Activated naive CD4-positive, alpha-beta T cell treated with anti-CD3 and anti-CD28 coated beads, Interleukin-2, amount 10 ng/mL, durations not matched to agents 7 days and 5 days (primary cell): ENCODE results near the gene C20orf173.
"Not testable (repeated sequence)": the region's sequence is repeated elsewhere in the genome, so short reads cannot be mapped to it uniquely, and the experiment has no call there.

Source experiments
- CTCF ChIA-PET: fragments of 350-600 bp; sonication (Branson Sonifier 250); formaldehyde crosslinking; loops from one replicate; lab custom pipeline; 2021; ENCODE audit warnings: antibody characterized with exemption; lab: Charles Lee
- DNase-seq: peaks from one replicate; pipeline ENCODE4 v3.0.0-alpha.2; 2020
- H3K27ac Mint-ChIP-seq: one replicate; pipeline ENCODE4 v1.8.0; 2021; ENCODE audit warnings: mild to moderate bottlenecking, moderate library complexity, mixed read lengths
- H3K27me3 Mint-ChIP-seq: one replicate; pipeline ENCODE4 v1.8.0; 2021; ENCODE audit warnings: mild to moderate bottlenecking, mixed read lengths
- H3K36me3 Mint-ChIP-seq: one replicate; pipeline ENCODE4 v1.8.0; 2021; ENCODE audit warnings: mixed read lengths
- H3K4me1 Mint-ChIP-seq: one replicate; pipeline ENCODE4 v1.8.0; 2021; ENCODE audit warnings: mixed read lengths
- H3K4me3 Mint-ChIP-seq: one replicate; pipeline ENCODE4 v1.8.0; 2021; ENCODE audit warnings: mild to moderate bottlenecking, moderate library complexity, mixed read lengths
- H3K9me3 Mint-ChIP-seq: one replicate; pipeline ENCODE4 v1.8.0; 2021; ENCODE audit warnings: mixed read lengths

The C20orf173 gene

GRCh38 chr20:35559042-35559693, 29.7 kb upstream of the C20orf173 start:
- no peak for DNase-seq
- Mint-ChIP-seq H3K27ac (no peak overlapping the region), H3K4me1 (no peaks in the 10 kb centered on the region), H3K36me3 (peaks cover 4% of the 10 kb centered on the region), H3K4me3 (no peak overlapping the region), H3K9me3 (no peaks in the 10 kb centered on the region), H3K27me3 (no peaks in the 10 kb centered on the region)
- CTCF ChIA-PET = no interaction called here

- no peaks in the 10 kb centered on the region for H3K4me1 Mint-ChIP-seq
- peaks cover 4% of the 10 kb centered on the region for H3K36me3 Mint-ChIP-seq
- H3K27ac Mint-ChIP-seq = no peak overlapping the region
- H3K27me3 Mint-ChIP-seq = no peaks in the 10 kb centered on the region
- DNase-seq = no peak
- CTCF ChIA-PET = no interaction called here
- H3K9me3 Mint-ChIP-seq = no peaks in the 10 kb centered on the region
- H3K4me3 Mint-ChIP-seq = no peak overlapping the region
Measured at GRCh38 chr20:35558451-35558850, 29.0 kb upstream of the C20orf173 start.

GRCh38 chr20:35556871-35557270, 27.4 kb upstream of the C20orf173 start:
- CTCF ChIA-PET = no interaction called here
- no peaks in the 10 kb centered on the region for H3K27me3 Mint-ChIP-seq
- H3K36me3 Mint-ChIP-seq = peaks cover 4% of the 10 kb centered on the region
- DNase-seq = no peak
- H3K4me3 Mint-ChIP-seq = no peak overlapping the region
- no peak overlapping the region for H3K27ac Mint-ChIP-seq
- H3K4me1 Mint-ChIP-seq = no peaks in the 10 kb centered on the region
- no peaks in the 10 kb centered on the region for H3K9me3 Mint-ChIP-seq

GRCh38 chr20:35555951-35556645, 26.6 kb upstream of the C20orf173 start:
- no peaks in the 10 kb centered on the region for H3K9me3 Mint-ChIP-seq
- no peak for DNase-seq
- CTCF ChIA-PET = no interaction called here
- H3K4me3 Mint-ChIP-seq = no peak overlapping the region
- H3K36me3 Mint-ChIP-seq = peaks cover 4% of the 10 kb centered on the region
- no peaks in the 10 kb centered on the region for H3K4me1 Mint-ChIP-seq
- no peak overlapping the region for H3K27ac Mint-ChIP-seq
- H3K27me3 Mint-ChIP-seq = no peaks in the 10 kb centered on the region

GRCh38 chr20:35555461-35555860, 26.0 kb upstream of the C20orf173 start:
- DNase-seq, H3K27me3 Mint-ChIP-seq, H3K4me1 Mint-ChIP-seq, H3K27ac Mint-ChIP-seq, H3K9me3 Mint-ChIP-seq, H3K4me3 Mint-ChIP-seq, H3K36me3 Mint-ChIP-seq: not testable (repeated sequence)
- CTCF ChIA-PET = interaction anchor here (0.6 kb wide), 1 partner anchor 532 kb away, joined by 3 read pairs; no protein-coding TSS in a partner anchor

GRCh38 chr20:35552914-35553313, 23.5 kb upstream of the C20orf173 start:
- no peak for DNase-seq
- Mint-ChIP-seq H3K4me1 (no peaks in the 10 kb centered on the region), H3K4me3 (no peak overlapping the region), H3K27ac (no peak overlapping the region), H3K36me3 (peaks cover 11% of the 10 kb centered on the region), H3K27me3 (no peaks in the 10 kb centered on the region), H3K9me3 (no peaks in the 10 kb centered on the region)
- CTCF ChIA-PET = no interaction called here

GRCh38 chr20:35551503-35551902, 22.1 kb upstream of the C20orf173 start:
- no peaks in the 10 kb centered on the region for H3K9me3 Mint-ChIP-seq
- H3K4me3 Mint-ChIP-seq = no peak overlapping the region
- no peaks in the 10 kb centered on the region for H3K27me3 Mint-ChIP-seq
- CTCF ChIA-PET = no interaction called here
- H3K27ac Mint-ChIP-seq = no peak overlapping the region
- peaks cover 11% of the 10 kb centered on the region for H3K36me3 Mint-ChIP-seq
- no peak for DNase-seq
- no peaks in the 10 kb centered on the region for H3K4me1 Mint-ChIP-seq

GRCh38 chr20:35547329-35547728, 17.9 kb upstream of the C20orf173 start:
- no peak overlapping the region for H3K4me3 Mint-ChIP-seq
- H3K4me1 Mint-ChIP-seq = peaks cover 13% of the 10 kb centered on the region
- H3K27ac Mint-ChIP-seq = no peak overlapping the region
- H3K9me3 Mint-ChIP-seq = no peaks in the 10 kb centered on the region
- peaks cover 12% of the 10 kb centered on the region for H3K36me3 Mint-ChIP-seq
- no peaks in the 10 kb centered on the region for H3K27me3 Mint-ChIP-seq
- CTCF ChIA-PET = no interaction called here
- DNase-seq = no peak

- H3K27me3 Mint-ChIP-seq = no peaks in the 10 kb centered on the region
- no peak overlapping the region for H3K4me3 Mint-ChIP-seq
- no peak overlapping the region for H3K27ac Mint-ChIP-seq
- H3K36me3 Mint-ChIP-seq = peaks cover 12% of the 10 kb centered on the region
- DNase-seq = no peak
- H3K4me1 Mint-ChIP-seq = peaks cover 23% of the 10 kb centered on the region
- H3K9me3 Mint-ChIP-seq = no peaks in the 10 kb centered on the region
- CTCF ChIA-PET = no interaction called here
Measured at GRCh38 chr20:35546127-35546526, 16.7 kb upstream of the C20orf173 start.

GRCh38 chr20:35544941-35545340, 15.5 kb upstream of the C20orf173 start:
- DNase-seq, H3K27me3 Mint-ChIP-seq, CTCF ChIA-PET, H3K9me3 Mint-ChIP-seq, H3K27ac Mint-ChIP-seq, H3K36me3 Mint-ChIP-seq, H3K4me3 Mint-ChIP-seq: not testable (repeated sequence)
- H3K4me1 Mint-ChIP-seq = peaks cover 24% of the 10 kb centered on the region

GRCh38 chr20:35544436-35544835, 15.0 kb upstream of the C20orf173 start:
- no peak overlapping the region for H3K27ac Mint-ChIP-seq

GRCh38 chr20:35542990-35543389, 13.5 kb upstream of the C20orf173 start:
- Mint-ChIP-seq H3K9me3 (no peaks in the 10 kb centered on the region), H3K4me3 (peak overlapping the region; percentile 85)
- CTCF ChIA-PET = interaction anchor here (0.9 kb wide), 1 partner anchor 80 kb away, joined by 3 read pairs; no protein-coding TSS in a partner anchor

More at GRCh38 chr20:35544436-35544835, 15.0 kb upstream of the C20orf173 start:
- CTCF ChIA-PET = no interaction called here
- Mint-ChIP-seq H3K9me3 (no peaks in the 10 kb centered on the region), H3K4me3 (no peak overlapping the region), H3K36me3 (peaks cover 10% of the 10 kb centered on the region), H3K4me1 (peaks cover 24% of the 10 kb centered on the region), H3K27me3 (no peaks in the 10 kb centered on the region)
- no peak for DNase-seq

GRCh38 chr20:35541783-35542662, 12.6 kb upstream of the C20orf173 start, which contains the start of gene ERGIC3:
ERGIC3 (plus strand) TSS chr20:35542078; CDS start chr20:35542098, 20 bp downstream.
- peaks cover 5% of the 10 kb centered on the region for H3K36me3 Mint-ChIP-seq
- peak within 1 kb of the TSS; percentile 86 for H3K27ac Mint-ChIP-seq
- peaks cover 24% of the 10 kb centered on the region for H3K4me1 Mint-ChIP-seq
- H3K27me3 Mint-ChIP-seq = no peaks in the 10 kb centered on the region
- H3K9me3 Mint-ChIP-seq = no peaks in the 10 kb centered on the region
- DNase-seq = peak; percentile 98
- CTCF ChIA-PET = interaction anchor here (0.9 kb wide), 1 partner anchor 79 kb away, joined by 3 read pairs; no protein-coding TSS in a partner anchor
- peak within 1 kb of the TSS; percentile 85 for H3K4me3 Mint-ChIP-seq

More at GRCh38 chr20:35542990-35543389, 13.5 kb upstream of the C20orf173 start:
- H3K36me3 Mint-ChIP-seq = peaks cover 5% of the 10 kb centered on the region
- DNase-seq = no peak
- H3K27me3 Mint-ChIP-seq = no peaks in the 10 kb centered on the region
- H3K27ac Mint-ChIP-seq = peak overlapping the region; percentile 50
- H3K4me1 Mint-ChIP-seq = peaks cover 24% of the 10 kb centered on the region
